Activated CD4-positive, alpha-beta T cell treated with anti-CD3 and anti-CD28 coated beads for 48 hours (primary cell): ENCODE results near the gene PRSS56.

Source experiments
- DNase-seq: peaks from one replicate; pipeline ENCODE4 v3.0.0-alpha.2; 2020

The PRSS56 gene

DNA sequence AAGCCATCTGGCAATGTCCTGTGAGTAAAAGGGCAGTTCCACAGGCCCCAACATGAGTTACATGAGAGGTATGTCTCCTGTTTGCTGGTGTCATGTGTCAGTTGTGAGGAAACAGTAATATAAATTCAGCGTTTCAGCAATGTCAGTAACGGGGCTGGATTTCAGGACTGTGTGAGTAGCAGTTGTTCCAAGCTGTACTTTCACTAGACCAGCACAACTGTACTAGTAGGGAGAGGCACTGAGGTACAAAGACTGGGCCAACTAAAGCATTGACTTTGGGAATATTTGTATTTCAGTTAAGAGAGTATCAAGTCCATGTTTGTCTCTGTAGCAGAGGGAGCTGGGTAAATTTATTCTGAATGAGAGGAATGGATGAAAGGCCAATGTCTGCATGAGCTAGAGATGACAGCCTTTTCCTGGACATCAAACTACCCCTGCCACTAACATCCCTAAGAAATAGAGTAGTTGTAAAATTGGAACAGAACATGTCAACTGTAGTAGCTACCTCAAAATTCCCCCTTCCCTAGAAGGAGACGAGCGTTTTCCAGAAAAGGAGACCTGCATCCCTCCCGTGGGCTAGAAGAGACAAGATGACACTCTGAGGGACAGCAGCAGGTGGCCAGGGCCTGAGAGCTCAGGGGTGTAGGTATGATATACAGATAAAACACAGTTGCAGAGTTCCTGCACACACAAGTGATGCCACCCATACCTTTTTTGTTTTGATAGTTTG lies 54.7 kb downstream of the PRSS56 start:
- DNase-seq = no peak
